ENCODE data around the gene OGFOD2. TPM values are rescaled to one million over a fixed set of nuclear protein-coding genes. Genes with fewer than 3 reads are reported as not detected.

OGFOD2 gene
- total and polyA plus RNA-seq, 2 of the 13 experiments (the other 11 are each of a cell fraction or from before 2014, with no cell fraction given): 13.2 to 14.6 TPM

DNA sequence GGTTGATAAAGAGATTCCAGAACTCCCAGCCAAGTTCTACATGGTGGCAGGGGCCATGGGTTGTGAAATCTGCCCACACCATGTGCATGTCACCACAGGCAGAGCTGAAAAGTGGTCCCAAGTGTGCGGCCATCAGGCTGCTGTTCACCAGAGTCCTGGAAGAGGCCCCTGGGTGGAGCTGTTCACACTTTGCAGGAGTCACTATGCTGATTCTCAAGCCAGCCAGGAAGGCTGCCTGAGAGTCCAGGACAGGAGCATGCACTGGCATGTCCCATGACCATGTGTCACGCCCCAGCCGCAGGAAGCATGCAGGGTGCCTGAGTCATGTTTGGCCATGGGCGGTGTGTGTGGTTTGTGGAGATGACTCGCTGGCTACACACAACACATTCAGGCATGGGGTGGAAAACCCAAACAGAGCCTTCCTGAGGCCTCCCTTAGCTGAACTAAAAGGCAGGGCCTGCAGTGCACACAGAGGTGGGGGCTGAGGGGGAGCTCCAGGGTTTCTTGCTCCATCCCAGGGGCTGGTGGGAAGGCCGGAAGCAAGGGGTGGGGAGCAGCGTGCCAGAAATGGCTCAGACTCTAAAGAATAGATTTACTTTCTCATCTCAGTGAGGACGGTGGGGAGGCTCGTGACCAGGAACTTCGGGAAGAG lies 28.2 kb upstream of the OGFOD2 start:
- in situ Hi-C loops (cut with HindIII; ENCODE audit: extremely low pct_ligation_motif_present, low pct_unique_long_range_greater_than_20kb): loop anchor here (5.0 kb wide), 1 partner anchor 80 kb away; no protein-coding TSS in a partner anchor
- intact Hi-C loops (cut with micrococcal nuclease; ENCODE audit: unreplicated experiment): loop anchor here (1.0 kb wide), 1 partner anchor 49 kb away; no protein-coding TSS in a partner anchor
- CTCF ChIA-PET (ENCODE audit: low intra/inter-chr PET ratio, low total read pairs): no interaction called here
- ATAC-seq: peak; percentile 75
- Histone ChIP-seq H3K4me3 (replicated peaks in 1 of 3; ENCODE audit: insufficient read depth in 1 of 3, low read depth in 2 of 3, low read length in 3 of 3) (no peak overlapping the region), H3K4me1 (ENCODE audit: insufficient read depth, low read length) (peaks cover 34% of the 10 kb centered on the region), H4K20me1 (ENCODE audit: insufficient read depth, low read length) (no peaks in the 10 kb centered on the region), H3K27me3 (ENCODE audit: control insufficient read depth in 1 of 2, insufficient read depth in 2 of 2, low read length in 2 of 2) (no peaks in the 10 kb centered on the region), H3K4me2 (ENCODE audit: low read depth, low read length) (no peak overlapping the region), H3K36me3 (replicated peaks in 1 of 2; ENCODE audit: control insufficient read depth in 1 of 2, insufficient read depth in 2 of 2, low read length in 2 of 2) (peaks cover 0 to 1% of the 10 kb centered on the region in 2 experiments; a peak in 1 of 5 replicates), H3K9ac (ENCODE audit: insufficient read depth, low read depth, low read length) (no peak overlapping the region), H3K9me3 (ENCODE audit: low read length) (no peaks in the 10 kb centered on the region), H2AFZ (ENCODE audit: low read length) (no peak overlapping the region), H3K79me2 (ENCODE audit: insufficient read depth, low read length) (no peaks in the 10 kb centered on the region), H3K27ac (ENCODE audit: extremely low read length, insufficient read depth, low read length) (peak overlapping the region; percentile 7)
- WGBS (ENCODE audit: low lambda C conversion rate): 88% methylated on average over 6 of the region's 10 CpGs
- no TSS peak for BruUV-seq (replicated peaks)
- POLR2A ChIA-PET: interaction anchor here (1.0 to 2.7 kb wide), 5 partner anchors 19 to 286 kb away, joined by 3 to 21 read pairs (median 6); partner anchors contain the start of genes ABCB9, MPHOSPH9, MTRFR and OGFOD2
- no peak for FAIRE-seq
- DNase-seq (ENCODE audit: low spot score): peak; percentile 85
- TF ChIP-seq, protein P1, sequence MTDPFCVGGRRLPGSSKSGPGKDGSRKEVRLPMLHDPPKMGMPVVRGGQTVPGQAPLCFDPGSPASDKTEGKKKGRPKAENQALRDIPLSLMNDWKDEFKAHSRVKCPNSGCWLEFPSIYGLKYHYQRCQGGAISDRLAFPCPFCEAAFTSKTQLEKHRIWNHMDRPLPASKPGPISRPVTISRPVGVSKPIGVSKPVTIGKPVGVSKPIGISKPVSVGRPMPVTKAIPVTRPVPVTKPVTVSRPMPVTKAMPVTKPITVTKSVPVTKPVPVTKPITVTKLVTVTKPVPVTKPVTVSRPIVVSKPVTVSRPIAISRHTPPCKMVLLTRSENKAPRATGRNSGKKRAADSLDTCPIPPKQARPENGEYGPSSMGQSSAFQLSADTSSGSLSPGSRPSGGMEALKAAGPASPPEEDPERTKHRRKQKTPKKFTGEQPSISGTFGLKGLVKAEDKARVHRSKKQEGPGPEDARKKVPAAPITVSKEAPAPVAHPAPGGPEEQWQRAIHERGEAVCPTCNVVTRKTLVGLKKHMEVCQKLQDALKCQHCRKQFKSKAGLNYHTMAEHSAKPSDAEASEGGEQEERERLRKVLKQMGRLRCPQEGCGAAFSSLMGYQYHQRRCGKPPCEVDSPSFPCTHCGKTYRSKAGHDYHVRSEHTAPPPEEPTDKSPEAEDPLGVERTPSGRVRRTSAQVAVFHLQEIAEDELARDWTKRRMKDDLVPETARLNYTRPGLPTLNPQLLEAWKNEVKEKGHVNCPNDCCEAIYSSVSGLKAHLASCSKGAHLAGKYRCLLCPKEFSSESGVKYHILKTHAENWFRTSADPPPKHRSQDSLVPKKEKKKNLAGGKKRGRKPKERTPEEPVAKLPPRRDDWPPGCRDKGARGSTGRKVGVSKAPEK (CRISPR knock-in tag; IDR thresholded peaks at IDR 0.05; ENCODE audit: borderline replicate concordance): no peak
- no peak for TF ChIP-seq SIN3A (IDR thresholded peaks at IDR 0.05; ENCODE audit: borderline replicate concordance, low read depth, low read length)
- TF ChIP-seq ZNF598 (CRISPR knock-in tag; IDR thresholded peaks at IDR 0.05; ENCODE audit: borderline replicate concordance): no peak
- TF ChIP-seq TEAD2 (CRISPR knock-in tag; IDR thresholded peaks at IDR 0.05): no peak
- TF ChIP-seq PREB (CRISPR knock-in tag; IDR thresholded peaks at IDR 0.05): no peak
- TF ChIP-seq, protein P2, sequence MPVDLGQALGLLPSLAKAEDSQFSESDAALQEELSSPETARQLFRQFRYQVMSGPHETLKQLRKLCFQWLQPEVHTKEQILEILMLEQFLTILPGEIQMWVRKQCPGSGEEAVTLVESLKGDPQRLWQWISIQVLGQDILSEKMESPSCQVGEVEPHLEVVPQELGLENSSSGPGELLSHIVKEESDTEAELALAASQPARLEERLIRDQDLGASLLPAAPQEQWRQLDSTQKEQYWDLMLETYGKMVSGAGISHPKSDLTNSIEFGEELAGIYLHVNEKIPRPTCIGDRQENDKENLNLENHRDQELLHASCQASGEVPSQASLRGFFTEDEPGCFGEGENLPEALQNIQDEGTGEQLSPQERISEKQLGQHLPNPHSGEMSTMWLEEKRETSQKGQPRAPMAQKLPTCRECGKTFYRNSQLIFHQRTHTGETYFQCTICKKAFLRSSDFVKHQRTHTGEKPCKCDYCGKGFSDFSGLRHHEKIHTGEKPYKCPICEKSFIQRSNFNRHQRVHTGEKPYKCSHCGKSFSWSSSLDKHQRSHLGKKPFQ (CRISPR knock-in tag; IDR thresholded peaks at IDR 0.05; ENCODE audit: insufficient replicate concordance): no peak
- TF ChIP-seq ZFP62 (CRISPR knock-in tag; IDR thresholded peaks at IDR 0.05): no peak
- TF ChIP-seq HDAC1 (CRISPR knock-in tag; IDR thresholded peaks at IDR 0.05): no peak
- TF ChIP-seq ZNF572 (CRISPR knock-in tag; IDR thresholded peaks at IDR 0.05): no peak
- TF ChIP-seq, protein P3, sequence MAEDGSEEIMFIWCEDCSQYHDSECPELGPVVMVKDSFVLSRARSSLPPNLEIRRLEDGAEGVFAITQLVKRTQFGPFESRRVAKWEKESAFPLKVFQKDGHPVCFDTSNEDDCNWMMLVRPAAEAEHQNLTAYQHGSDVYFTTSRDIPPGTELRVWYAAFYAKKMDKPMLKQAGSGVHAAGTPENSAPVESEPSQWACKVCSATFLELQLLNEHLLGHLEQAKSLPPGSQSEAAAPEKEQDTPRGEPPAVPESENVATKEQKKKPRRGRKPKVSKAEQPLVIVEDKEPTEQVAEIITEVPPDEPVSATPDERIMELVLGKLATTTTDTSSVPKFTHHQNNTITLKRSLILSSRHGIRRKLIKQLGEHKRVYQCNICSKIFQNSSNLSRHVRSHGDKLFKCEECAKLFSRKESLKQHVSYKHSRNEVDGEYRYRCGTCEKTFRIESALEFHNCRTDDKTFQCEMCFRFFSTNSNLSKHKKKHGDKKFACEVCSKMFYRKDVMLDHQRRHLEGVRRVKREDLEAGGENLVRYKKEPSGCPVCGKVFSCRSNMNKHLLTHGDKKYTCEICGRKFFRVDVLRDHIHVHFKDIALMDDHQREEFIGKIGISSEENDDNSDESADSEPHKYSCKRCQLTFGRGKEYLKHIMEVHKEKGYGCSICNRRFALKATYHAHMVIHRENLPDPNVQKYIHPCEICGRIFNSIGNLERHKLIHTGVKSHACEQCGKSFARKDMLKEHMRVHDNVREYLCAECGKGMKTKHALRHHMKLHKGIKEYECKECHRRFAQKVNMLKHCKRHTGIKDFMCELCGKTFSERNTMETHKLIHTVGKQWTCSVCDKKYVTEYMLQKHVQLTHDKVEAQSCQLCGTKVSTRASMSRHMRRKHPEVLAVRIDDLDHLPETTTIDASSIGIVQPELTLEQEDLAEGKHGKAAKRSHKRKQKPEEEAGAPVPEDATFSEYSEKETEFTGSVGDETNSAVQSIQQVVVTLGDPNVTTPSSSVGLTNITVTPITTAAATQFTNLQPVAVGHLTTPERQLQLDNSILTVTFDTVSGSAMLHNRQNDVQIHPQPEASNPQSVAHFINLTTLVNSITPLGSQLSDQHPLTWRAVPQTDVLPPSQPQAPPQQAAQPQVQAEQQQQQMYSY (CRISPR knock-in tag; IDR thresholded peaks at IDR 0.05): no peak
- TF ChIP-seq HNRNPL (IDR thresholded peaks at IDR 0.05; ENCODE audit: low read depth, low read length): no peak
- TF ChIP-seq YEATS2 (CRISPR knock-in tag; IDR thresholded peaks at IDR 0.05; ENCODE audit: borderline replicate concordance): 0 out of 2 replicates have a peak, but pooled peaks have one; percentile 25
- no peak for TF ChIP-seq REPIN1 (CRISPR knock-in tag; IDR thresholded peaks at IDR 0.05; ENCODE audit: borderline replicate concordance, low read depth)

Measured in HepG2 (cell line).